HepG2 (cell line): Measurements from ENCODE around the gene CDK2. TPM values are rescaled to one million over a fixed set of nuclear protein-coding genes. Genes with fewer than 3 reads are reported as not detected.

Source experiments
- CBX2 ChIP-seq, 2 experiments: fragments of 200-600 bp in 1 of 2; sonication (generic); formaldehyde crosslinking in 1 of 2; IDR thresholded peaks; 2 replicates each; pipeline versions ENCODE4 v1.7.0 to v1.8.1; 2018 to 2022; ENCODE audit warnings: low read depth in 2 of 2, low read length in 1 of 2, mild to moderate bottlenecking in 1 of 2, missing genetic modification reagents in 1 of 2
- HHEX ChIP-seq: IDR thresholded peaks from 2 replicates; pipeline ENCODE4 v1.6.1; 2016; ENCODE audit warnings: control low read depth
- HINFP ChIP-seq: sonication (generic); formaldehyde crosslinking; IDR thresholded peaks from 2 replicates; pipeline ENCODE4 v1.4.0; 2020; ENCODE audit warnings: low read depth, mild to moderate bottlenecking, missing genetic modification reagents
- HOXA5 ChIP-seq: sonication (generic); formaldehyde crosslinking; IDR thresholded peaks from 2 replicates; pipeline ENCODE4 v1.4.0; 2020; ENCODE audit warnings: missing genetic modification reagents
- RBFOX2 ChIP-seq: fragments of 200-400 bp; formaldehyde crosslinking; IDR thresholded peaks from 2 replicates; pipeline ENCODE4 v1.6.1; 2017; ENCODE audit warnings: low read depth, mild to moderate bottlenecking, low read length
- SOX13 ChIP-seq, 3 experiments: fragments of 450-650 bp in 1 of 3; sonication (generic) in 1 of 3; formaldehyde crosslinking in 1 of 3; IDR thresholded peaks in 2 of 3; conservative IDR thresholded peaks in 1 of 3; 2 replicates each; pipeline versions ENCODE4 v1.5.0 to v1.6.1; 2016 to 2020; ENCODE audit warnings: antibody characterized with exemption in 1 of 3, mild to moderate bottlenecking in 1 of 3, missing compliant biosample characterization in 1 of 3, missing genetic modification reagents in 1 of 3, moderate library complexity in 1 of 3
- ZFP82 ChIP-seq: sonication (generic); formaldehyde crosslinking; IDR thresholded peaks from 2 replicates; pipeline ENCODE4 v1.5.1; 2020; ENCODE audit warnings: mild to moderate bottlenecking, missing genetic modification reagents, borderline replicate concordance
- ZNF18 ChIP-seq: sonication (generic); formaldehyde crosslinking; IDR thresholded peaks from 2 replicates; pipeline ENCODE4 v1.8.0; 2022; ENCODE audit warnings: mild to moderate bottlenecking, missing genetic modification reagents; ENCODE audit not compliant: insufficient replicate concordance
- ZNF746 ChIP-seq: sonication (generic); formaldehyde crosslinking; IDR thresholded peaks from 2 replicates; pipeline ENCODE4 v1.8.0; 2022; ENCODE audit warnings: mild to moderate bottlenecking, missing genetic modification reagents
- ZNF816 ChIP-seq: sonication (generic); formaldehyde crosslinking; IDR thresholded peaks from 2 replicates; pipeline ENCODE4 v1.8.0; 2022; ENCODE audit warnings: missing genetic modification reagents, mild to moderate bottlenecking, borderline replicate concordance
- ZSCAN9 ChIP-seq: IDR thresholded peaks from 2 replicates; pipeline ENCODE4 v1.6.1; 2016; ENCODE audit warnings: borderline replicate concordance
- polyA plus RNA-seq, 8 experiments: library from polyadenylated mRNA; depleted of rRNA in 3 of 8; stranded (reverse) in 7 of 8; unstranded in 1 of 8; fragments of >200 nt; fragmentation: Illumina TruSeq in 4 of 8; extraction: Trizol in 4 of 8; gene quantifications; 2 replicates each; pipeline versions ENCODE4 v1.2.1 to v1.2.3, GENCODE V29; 2011 to 2016; ENCODE audit warnings: low read depth in 4 of 8, missing spikeins in 1 of 8, mixed read lengths in 1 of 8; ENCODE audit not compliant: insufficient read depth in 1 of 8
- total RNA-seq, 5 experiments: library from RNA; depleted of rRNA; stranded (reverse); fragments of >200 nt; fragmentation: Illumina TruSeq; extraction: Trizol; gene quantifications; 2 replicates each; pipeline ENCODE4 v1.2.3, GENCODE V29; 2016; ENCODE audit warnings: low read depth in 1 of 5
- TF ChIP-seq, protein P1 (sequence below): sonication (generic); formaldehyde crosslinking; IDR thresholded peaks from 2 replicates; pipeline ENCODE4 v1.5.1; 2020; ENCODE audit warnings: mild to moderate bottlenecking, missing genetic modification reagents, borderline replicate concordance
- TF ChIP-seq, protein P2 (sequence below): sonication (generic); formaldehyde crosslinking; IDR thresholded peaks from 2 replicates; pipeline ENCODE4 v1.4.0; 2020; ENCODE audit warnings: mild to moderate bottlenecking, missing genetic modification reagents
- TF ChIP-seq, protein P3 (sequence below): sonication (generic); formaldehyde crosslinking; IDR thresholded peaks from 2 replicates; pipeline ENCODE4 v1.4.0; 2020; ENCODE audit warnings: missing genetic modification reagents, borderline replicate concordance
- TF ChIP-seq, protein P4 (sequence below): IDR thresholded peaks from 2 replicates; pipeline ENCODE4 v1.6.1; 2012; ENCODE audit warnings: low read length, improper control_type of control experiment

The CDK2 gene
- total and polyA plus RNA-seq, 2 of the 13 experiments (the other 11 are each of a cell fraction or from before 2014, with no cell fraction given), result 47.5 to 52.6 TPM

DNA sequence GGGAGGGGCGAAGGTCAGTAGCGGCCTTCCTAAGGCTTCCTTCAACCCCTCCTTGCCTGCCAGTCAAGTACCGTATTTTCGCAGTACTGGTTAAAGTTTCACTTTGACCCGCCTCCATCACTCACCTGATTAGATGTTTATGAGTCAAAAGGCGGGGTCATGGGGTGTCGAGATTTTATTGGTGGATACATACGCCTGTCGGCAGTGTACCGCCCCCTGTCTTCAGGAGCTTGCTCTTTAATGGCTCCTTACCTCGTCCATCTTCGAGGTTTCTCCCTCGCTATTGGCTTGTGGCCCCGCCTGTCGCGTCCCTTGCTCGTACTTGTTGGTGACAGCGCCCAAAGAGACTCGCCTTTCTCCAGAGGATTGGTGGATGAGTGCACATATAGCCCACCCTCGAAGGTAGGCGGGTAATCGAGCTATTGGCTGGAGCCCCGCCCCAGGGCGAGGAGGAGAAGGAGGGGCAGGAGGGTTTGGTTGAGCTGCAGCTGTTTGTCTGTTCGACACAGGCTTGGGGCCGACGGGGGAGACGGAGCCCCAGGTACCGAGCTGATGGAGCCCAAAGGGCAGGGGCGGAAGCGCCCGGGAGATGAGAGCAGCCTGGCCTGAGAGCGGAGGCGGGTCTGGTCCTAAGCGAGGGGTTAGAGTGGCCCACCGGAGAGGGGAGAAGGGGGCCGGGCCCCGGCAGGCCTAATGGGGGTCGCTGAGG, 7.1 kb downstream of the CDK2 start, which contains the start of gene RAB5B (continued):
- TF ChIP-seq, protein P1, sequence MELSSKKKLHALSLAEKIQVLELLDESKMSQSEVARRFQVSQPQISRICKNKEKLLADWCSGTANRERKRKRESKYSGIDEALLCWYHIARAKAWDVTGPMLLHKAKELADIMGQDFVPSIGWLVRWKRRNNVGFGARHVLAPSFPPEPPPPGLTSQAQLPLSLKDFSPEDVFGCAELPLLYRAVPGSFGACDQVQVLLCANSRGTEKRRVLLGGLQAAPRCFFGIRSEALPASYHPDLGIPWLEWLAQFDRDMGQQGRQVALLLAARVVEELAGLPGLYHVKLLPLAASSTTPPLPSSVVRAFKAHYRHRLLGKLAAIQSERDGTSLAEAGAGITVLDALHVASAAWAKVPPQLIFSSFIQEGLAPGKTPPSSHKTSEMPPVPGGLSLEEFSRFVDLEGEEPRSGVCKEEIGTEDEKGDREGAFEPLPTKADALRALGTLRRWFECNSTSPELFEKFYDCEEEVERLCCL (CRISPR knock-in tag), result peak; percentile 83; the same call in 1 of the 2 replicates
- TF ChIP-seq ZNF18 (CRISPR knock-in tag), result peak; percentile 81
- TF ChIP-seq HOXA5 (CRISPR knock-in tag), result peak; percentile 92
- TF ChIP-seq RBFOX2, result peak; percentile 86
- TF ChIP-seq, protein P2, sequence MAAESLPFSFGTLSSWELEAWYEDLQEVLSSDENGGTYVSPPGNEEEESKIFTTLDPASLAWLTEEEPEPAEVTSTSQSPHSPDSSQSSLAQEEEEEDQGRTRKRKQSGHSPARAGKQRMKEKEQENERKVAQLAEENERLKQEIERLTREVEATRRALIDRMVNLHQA (CRISPR knock-in tag), result no peak
- TF ChIP-seq ZNF816, result no peak
- TF ChIP-seq, protein P3, sequence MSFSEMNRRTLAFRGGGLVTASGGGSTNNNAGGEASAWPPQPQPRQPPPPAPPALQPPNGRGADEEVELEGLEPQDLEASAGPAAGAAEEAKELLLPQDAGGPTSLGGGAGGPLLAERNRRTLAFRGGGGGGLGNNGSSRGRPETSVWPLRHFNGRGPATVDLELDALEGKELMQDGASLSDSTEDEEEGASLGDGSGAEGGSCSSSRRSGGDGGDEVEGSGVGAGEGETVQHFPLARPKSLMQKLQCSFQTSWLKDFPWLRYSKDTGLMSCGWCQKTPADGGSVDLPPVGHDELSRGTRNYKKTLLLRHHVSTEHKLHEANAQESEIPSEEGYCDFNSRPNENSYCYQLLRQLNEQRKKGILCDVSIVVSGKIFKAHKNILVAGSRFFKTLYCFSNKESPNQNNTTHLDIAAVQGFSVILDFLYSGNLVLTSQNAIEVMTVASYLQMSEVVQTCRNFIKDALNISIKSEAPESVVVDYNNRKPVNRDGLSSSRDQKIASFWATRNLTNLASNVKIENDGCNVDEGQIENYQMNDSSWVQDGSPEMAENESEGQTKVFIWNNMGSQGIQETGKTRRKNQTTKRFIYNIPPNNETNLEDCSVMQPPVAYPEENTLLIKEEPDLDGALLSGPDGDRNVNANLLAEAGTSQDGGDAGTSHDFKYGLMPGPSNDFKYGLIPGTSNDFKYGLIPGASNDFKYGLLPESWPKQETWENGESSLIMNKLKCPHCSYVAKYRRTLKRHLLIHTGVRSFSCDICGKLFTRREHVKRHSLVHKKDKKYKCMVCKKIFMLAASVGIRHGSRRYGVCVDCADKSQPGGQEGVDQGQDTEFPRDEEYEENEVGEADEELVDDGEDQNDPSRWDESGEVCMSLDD (CRISPR knock-in tag), result no peak
- no peak for TF ChIP-seq CBX2 (IDR thresholded peaks at IDR 0.05; ENCODE audit: low read depth, low read length)
- no peak for TF ChIP-seq CBX2 (CRISPR knock-in tag; IDR thresholded peaks at IDR 0.05; ENCODE audit: low read depth)
- TF ChIP-seq, protein P4, sequence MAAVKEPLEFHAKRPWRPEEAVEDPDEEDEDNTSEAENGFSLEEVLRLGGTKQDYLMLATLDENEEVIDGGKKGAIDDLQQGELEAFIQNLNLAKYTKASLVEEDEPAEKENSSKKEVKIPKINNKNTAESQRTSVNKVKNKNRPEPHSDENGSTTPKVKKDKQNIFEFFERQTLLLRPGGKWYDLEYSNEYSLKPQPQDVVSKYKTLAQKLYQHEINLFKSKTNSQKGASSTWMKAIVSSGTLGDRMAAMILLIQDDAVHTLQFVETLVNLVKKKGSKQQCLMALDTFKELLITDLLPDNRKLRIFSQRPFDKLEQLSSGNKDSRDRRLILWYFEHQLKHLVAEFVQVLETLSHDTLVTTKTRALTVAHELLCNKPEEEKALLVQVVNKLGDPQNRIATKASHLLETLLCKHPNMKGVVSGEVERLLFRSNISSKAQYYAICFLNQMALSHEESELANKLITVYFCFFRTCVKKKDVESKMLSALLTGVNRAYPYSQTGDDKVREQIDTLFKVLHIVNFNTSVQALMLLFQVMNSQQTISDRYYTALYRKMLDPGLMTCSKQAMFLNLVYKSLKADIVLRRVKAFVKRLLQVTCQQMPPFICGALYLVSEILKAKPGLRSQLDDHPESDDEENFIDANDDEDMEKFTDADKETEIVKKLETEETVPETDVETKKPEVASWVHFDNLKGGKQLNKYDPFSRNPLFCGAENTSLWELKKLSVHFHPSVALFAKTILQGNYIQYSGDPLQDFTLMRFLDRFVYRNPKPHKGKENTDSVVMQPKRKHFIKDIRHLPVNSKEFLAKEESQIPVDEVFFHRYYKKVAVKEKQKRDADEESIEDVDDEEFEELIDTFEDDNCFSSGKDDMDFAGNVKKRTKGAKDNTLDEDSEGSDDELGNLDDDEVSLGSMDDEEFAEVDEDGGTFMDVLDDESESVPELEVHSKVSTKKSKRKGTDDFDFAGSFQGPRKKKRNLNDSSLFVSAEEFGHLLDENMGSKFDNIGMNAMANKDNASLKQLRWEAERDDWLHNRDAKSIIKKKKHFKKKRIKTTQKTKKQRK, result peak; percentile 99
- TF ChIP-seq ZNF746 (CRISPR knock-in tag), result no peak; the same call in 1 of the 2 replicates
- TF ChIP-seq ZFP82, result no peak
- TF ChIP-seq ZSCAN9 (CRISPR knock-in tag), result 0 out of 2 replicates have a peak, but pooled peaks have one; percentile 17
- TF ChIP-seq HINFP (CRISPR knock-in tag), result peak; percentile 85
- peak; percentile 91 for TF ChIP-seq SOX13 (IDR thresholded peaks at IDR 0.05)
- TF ChIP-seq SOX13 (CRISPR knock-in tag; conservative IDR thresholded peaks at IDR 0.05 in 1 of 2, IDR thresholded peaks at IDR 0.05 in 1 of 2), result no peak
- TF ChIP-seq HHEX (CRISPR knock-in tag), result no peak
